Left ventricle myocardium inferior (tissue), 1 donor: ENCODE data around the gene TMCC1. TPM values are rescaled to one million over a fixed set of nuclear protein-coding genes. Genes with fewer than 3 reads are reported as not detected.
A peak's percentile ranks its signal among the peaks of the same experiment; 100 is the strongest.

Source experiments
- DNase-seq: peaks from one replicate; pipeline ENCODE4 v3.0.0-alpha.2; 2020
- H3K27ac ChIP-seq: fragments of 200-600 bp; replicated peaks from 2 replicates; pipeline ENCODE4 v1.8.0; 2021
- H3K27me3 ChIP-seq: fragments of 200-600 bp; 2 replicates; pipeline ENCODE4 v1.8.0; 2021; ENCODE audit warnings: low read depth
- H3K36me3 ChIP-seq: fragments of 200-600 bp; 2 replicates; pipeline ENCODE4 v1.8.0; 2021
- H3K4me1 ChIP-seq: fragments of 200-600 bp; 2 replicates; pipeline ENCODE4 v1.8.0; 2021
- H3K4me3 ChIP-seq: fragments of 200-600 bp; 2 replicates; pipeline ENCODE4 v1.8.0; 2021; ENCODE audit warnings: mild to moderate bottlenecking, moderate library complexity
- H3K9me3 ChIP-seq: fragments of 200-600 bp; replicated peaks from 2 replicates; pipeline ENCODE4 v1.8.0; 2021
- CTCF ChIP-seq: fragments of 200-600 bp; IDR thresholded peaks from 2 replicates; pipeline ENCODE4 v1.8.0; 2021; ENCODE audit warnings: antibody characterized with exemption, mild to moderate bottlenecking, borderline replicate concordance
- intact Hi-C: fragments of 100-400 bp; cut with micrococcal nuclease; formaldehyde crosslinking; loops from one replicate; pipeline ENCODE4 v1.11.0; 2022
- long read RNA-seq: library from polyadenylated mRNA; unstranded; transcript quantifications from one replicate; pipeline ENCODE4 v2.0.0, GENCODE V29; 2021
- total RNA-seq: library from RNA; stranded (reverse); fragmentation: NEBNext Ultra II Directional; extraction: Animal tissue kit (Norgen Biotek cat#: 25700); gene quantifications from one replicate; pipeline ENCODE4 v1.2.1, GENCODE V29; 2021
- donor health status: DM: no; HTN: yes; CAD: no; lungs with severe emphysema.

The TMCC1 gene
- 28.3 TPM for total RNA-seq
- long read RNA-seq, full-length matches to known transcripts = 6 of 21 reads
- long read RNA-seq, partial matches to known transcripts = 1 of 21 reads
- long read RNA-seq, other reads (novel, unspliced or antisense) = 14 of 21 reads

GRCh38 chr3:129893581-129894070 lies at the start of gene TMCC1:
TSS of gene TMCC1 (minus strand) at chr3:129893711.
- no peak for TF ChIP-seq CTCF
- H3K4me3 ChIP-seq = peak within 1 kb of the TSS; percentile 76
- DNase-seq = peak; percentile 86
- H3K36me3 ChIP-seq = no peaks in the 10 kb centered on the region
- H3K4me1 ChIP-seq = peaks cover 55% of the 10 kb centered on the region
- H3K27ac ChIP-seq = peak within 1 kb of the TSS; percentile 96
- no peaks in the 10 kb centered on the region for H3K27me3 ChIP-seq
- H3K9me3 ChIP-seq = no peaks in the 10 kb centered on the region
- intact Hi-C loops = no loop called here

- DNase-seq = no peak
- H3K9me3 ChIP-seq = peaks cover 9% of the 10 kb centered on the region
- peaks cover 25% of the 10 kb centered on the region for H3K27me3 ChIP-seq
- no peak overlapping the region for H3K27ac ChIP-seq
- H3K36me3 ChIP-seq = no peaks in the 10 kb centered on the region
- no peak overlapping the region for H3K4me3 ChIP-seq
- H3K4me1 ChIP-seq = no peaks in the 10 kb centered on the region
- TF ChIP-seq CTCF = no peak
- intact Hi-C loops = loop anchor here (10.0 kb wide), 1 partner anchor 152 kb away; no protein-coding TSS in a partner anchor
Measured at GRCh38 chr3:129943020-129943419, 49.5 kb upstream of the TMCC1 start.

GRCh38 chr3:129942296-129942695 lies 48.8 kb upstream of the TMCC1 start:
- intact Hi-C loops = loop anchor here (10.0 kb wide), 1 partner anchor 153 kb away; no protein-coding TSS in a partner anchor
- H3K36me3 ChIP-seq = no peaks in the 10 kb centered on the region
- H3K9me3 ChIP-seq = peaks cover 7% of the 10 kb centered on the region
- peaks cover 18% of the 10 kb centered on the region for H3K27me3 ChIP-seq
- peak; percentile 44 for DNase-seq
- H3K27ac ChIP-seq = no peak overlapping the region
- TF ChIP-seq CTCF = peak; percentile 81
- no peaks in the 10 kb centered on the region for H3K4me1 ChIP-seq
- no peak overlapping the region for H3K4me3 ChIP-seq

- no peaks in the 10 kb centered on the region for H3K9me3 ChIP-seq
- no peak for DNase-seq
- H3K27me3 ChIP-seq = peaks cover 4% of the 10 kb centered on the region
- TF ChIP-seq CTCF = no peak
- intact Hi-C loops = loop anchor here (10.0 kb wide), 1 partner anchor 155 kb away; no protein-coding TSS in a partner anchor
- H3K4me3 ChIP-seq = no peak overlapping the region
- no peaks in the 10 kb centered on the region for H3K4me1 ChIP-seq
- no peak overlapping the region for H3K27ac ChIP-seq
- H3K36me3 ChIP-seq = no peaks in the 10 kb centered on the region
Measured at GRCh38 chr3:129940086-129940485, 46.6 kb upstream of the TMCC1 start.

GRCh38 chr3:129938140-129938930 lies 44.8 kb upstream of the TMCC1 start:
- H3K9me3 ChIP-seq = no peaks in the 10 kb centered on the region
- no peaks in the 10 kb centered on the region for H3K36me3 ChIP-seq
- no peak for DNase-seq
- no peak overlapping the region for H3K4me3 ChIP-seq
- no peak overlapping the region for H3K27ac ChIP-seq
- no peaks in the 10 kb centered on the region for H3K4me1 ChIP-seq
- H3K27me3 ChIP-seq = no peaks in the 10 kb centered on the region
- intact Hi-C loops = loop anchor here (10.0 kb wide), 2 partner anchors 114 to 284 kb away; no protein-coding TSS in a partner anchor
- peak; percentile 7 for TF ChIP-seq CTCF
